HG03175 (cell line): ENCODE results near the gene TOR4A.

Experiments used
- ATAC-seq: cut with Tn5 transposase; IDR thresholded peaks from one replicate; pipeline ENCODE4 v1.9.1; 2021; ENCODE audit warnings: mild to moderate bottlenecking, moderate library complexity; ENCODE audit not compliant: unreplicated experiment

TOR4A gene

DNA sequence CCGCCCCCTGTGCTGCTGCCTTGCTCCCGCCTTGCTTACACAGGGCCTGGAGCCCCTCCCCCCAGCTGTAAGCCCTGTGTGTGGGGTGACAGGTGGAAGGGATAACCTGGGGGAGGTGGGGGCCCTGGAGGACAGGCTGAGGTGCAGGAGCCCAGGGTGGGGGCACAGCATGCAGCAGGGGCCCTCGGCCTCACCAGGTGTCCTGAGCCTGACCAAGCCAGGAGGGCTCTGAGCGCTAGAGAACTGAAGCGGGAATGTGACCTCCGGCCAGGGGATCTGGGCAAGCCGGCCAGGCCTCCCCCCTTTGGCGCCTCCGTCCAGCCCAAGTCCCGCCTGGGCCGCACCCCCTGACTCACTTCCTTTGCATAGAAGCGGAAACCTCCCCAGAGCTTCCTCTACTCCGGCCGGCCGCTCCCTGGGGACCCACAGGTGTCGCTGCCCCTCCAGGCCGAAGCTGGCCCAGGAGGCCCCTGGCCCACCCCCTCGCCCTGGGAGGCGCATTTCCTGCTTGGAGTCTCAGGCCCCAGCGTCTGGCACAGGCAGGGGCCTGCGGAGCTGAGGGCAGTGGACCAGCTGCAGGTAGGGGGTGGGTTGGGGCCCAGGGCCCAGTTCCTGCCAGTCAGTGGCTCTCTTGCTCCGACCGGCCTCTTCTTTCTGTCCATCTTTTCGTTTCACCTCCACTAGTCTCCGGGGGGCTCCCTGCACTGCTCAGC is at the start of gene TOR4A:
Gene TOR4A, plus strand, starts transcription at position 398 of the 713 bp plus-strand sequence. CDS start 964 bp downstream, outside the sequence.
- peak; percentile 81 for ATAC-seq

DNA sequence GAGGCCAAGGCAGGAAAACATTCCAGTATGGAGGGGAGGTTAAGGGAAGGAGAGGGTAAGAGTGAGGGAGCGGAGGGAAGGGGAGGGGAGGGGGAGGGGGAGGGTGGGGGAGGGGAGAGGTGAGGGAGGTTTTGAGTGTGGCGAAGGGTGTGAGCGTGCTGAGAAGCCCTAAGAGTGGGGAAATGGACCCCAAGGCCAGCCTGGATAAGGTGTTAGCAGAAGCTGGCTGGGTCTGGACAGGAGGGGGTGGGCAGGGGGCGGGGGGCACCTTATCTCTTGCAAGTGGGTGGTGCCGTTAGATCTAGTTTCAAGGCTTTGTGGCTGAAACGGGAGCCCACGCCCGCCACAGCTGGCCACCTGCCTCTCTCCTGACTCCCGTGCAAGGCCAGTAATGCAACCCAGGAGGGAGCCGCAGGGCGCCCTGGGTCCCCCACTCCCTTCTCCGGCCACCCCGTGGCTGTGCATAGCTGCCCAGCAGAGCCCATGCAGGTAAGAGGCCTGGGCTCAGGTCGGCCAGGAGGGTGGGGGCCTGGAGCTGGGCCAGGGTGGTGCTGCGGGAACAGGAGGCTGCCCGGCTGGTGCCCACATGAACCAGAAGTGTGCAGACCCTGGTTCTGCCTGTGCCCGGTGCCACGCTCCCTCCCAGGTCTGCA is 49.5 kb upstream of the TOR4A start:
- no peak for ATAC-seq

DNA sequence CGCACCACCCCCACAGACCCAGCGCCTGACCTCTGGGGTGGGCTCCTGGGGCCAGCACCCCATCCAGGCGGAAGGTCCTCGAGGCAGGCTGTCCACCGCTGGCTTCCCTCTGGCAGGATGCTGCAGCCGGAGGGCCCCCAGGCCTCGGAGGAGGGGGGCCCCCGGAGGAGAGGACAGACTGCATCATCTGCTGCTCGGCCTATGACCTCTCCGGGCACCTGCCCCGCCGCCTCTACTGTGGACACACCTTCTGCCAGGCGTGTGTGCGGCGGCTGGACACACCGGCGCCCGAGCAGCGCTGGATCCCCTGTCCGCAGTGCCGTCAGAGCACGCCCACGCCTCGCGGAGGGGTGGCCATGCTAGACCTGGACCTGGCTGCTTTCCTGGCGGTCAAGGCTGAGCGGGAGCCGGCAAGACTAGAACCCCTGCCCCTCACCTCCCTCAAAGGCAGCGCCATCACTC is 49.0 kb upstream of the TOR4A start:
- no peak for ATAC-seq

GRCh38 chr9:137228968-137229896 is 48.3 kb upstream of the TOR4A start:
- ATAC-seq = no peak

DNA sequence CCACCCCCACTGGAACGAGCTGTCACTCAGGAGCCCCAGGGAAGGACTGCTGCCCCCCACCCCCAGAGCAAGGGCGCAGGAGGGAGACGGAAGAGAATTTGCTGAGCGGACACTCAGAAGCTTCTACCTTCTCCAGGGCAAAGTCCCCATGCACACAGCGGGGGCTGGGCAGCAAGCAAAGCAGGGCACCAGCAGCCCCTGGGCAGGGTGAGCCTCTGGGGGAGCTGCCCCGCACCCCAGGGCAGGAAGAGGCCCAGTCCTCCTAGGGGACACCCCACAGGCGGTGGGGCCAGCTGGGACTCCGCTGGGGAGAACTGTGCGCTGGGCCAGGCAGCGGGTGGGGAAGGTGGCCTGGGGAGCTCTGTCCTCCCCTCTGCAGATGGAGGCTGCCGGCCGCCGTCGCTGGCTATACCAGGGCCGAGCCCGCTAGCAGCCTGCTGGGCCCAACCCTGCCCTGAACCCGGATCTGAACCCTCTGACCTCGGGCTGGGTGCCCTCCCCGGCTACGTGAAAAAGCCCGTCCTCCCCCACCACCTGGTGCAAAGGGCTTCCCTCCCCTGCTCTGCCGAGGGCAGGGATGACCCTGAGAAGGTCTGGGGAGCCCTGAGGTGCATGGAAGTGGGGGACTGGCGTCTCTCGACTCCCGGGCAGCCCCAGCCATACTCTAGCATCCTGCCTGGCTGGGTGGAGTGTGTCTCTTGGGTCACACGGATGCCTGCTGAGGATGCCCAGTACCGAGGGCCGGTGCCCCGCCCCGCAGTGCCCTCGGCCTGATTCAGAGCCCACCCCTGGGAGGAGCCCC is 47.4 kb upstream of the TOR4A start:
- no peak for ATAC-seq

GRCh38 chr9:137230705-137231371 is 46.7 kb upstream of the TOR4A start, which contains the start of gene SLC34A3:
SLC34A3 (plus strand) TSS chr9:137230901; CDS start chr9:137231703, 802 bp downstream.
- ATAC-seq = no peak

DNA sequence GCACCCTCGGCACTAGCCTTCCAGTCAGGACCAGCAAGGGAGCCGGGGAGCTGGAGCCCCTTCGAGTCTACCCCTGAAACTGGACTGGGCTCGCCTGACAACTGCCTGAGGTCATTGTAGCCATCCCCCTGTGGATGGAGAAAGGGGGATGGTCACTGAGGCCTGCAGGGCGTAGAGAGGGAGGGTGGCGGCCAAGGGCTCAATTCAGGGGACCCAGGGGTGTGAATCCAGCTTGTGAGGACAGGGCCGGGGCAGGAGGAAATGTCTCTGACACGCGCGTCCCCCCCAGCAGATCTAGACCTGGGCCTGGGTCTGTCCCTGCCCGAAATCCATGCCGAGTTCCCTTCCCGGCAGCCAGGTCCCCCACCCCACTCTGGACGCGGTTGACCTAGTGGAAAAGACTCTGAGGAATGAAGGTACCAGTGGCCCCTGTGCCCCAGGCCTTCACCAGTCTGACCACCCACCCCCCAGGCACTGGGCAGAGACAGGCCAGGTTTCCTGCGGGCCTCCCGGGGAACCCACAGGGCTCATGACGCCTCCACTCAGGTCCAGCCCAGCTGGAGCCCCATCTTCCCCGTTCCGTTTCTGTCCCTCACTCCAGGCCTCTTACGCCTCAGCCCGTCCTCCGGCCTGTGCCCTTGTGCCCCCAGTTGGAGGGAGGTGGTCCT is 46.0 kb upstream of the TOR4A start:
- no peak for ATAC-seq

DNA sequence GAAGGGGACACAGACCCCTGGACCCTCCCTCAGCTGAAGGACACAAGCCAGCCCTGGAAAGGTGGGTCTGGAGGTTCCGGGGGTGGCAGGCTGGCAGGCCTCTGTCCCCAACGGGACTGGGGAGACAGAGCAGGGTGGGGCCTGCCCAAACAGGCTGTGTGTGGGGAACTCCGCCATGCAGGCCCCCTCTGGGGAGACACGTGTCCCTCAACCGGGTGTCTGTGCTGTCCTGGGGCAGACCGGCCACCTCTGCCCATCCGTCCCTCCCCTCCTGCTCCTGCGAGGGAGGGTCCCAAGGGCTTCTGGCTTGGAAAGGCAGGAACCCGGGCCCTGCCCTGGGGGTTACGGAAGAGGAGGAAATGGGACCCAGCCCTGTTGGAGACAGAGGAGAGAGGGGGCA is 45.4 kb upstream of the TOR4A start:
- ATAC-seq = no peak

- no peak for ATAC-seq
Observed at GRCh38 chr9:137232510-137232909, 45.0 kb upstream of the TOR4A start.

GRCh38 chr9:137233143-137233980 is 44.2 kb upstream of the TOR4A start:
- no peak for ATAC-seq

- no peak for ATAC-seq
Observed at GRCh38 chr9:137234055-137234697, 43.4 kb upstream of the TOR4A start.

DNA sequence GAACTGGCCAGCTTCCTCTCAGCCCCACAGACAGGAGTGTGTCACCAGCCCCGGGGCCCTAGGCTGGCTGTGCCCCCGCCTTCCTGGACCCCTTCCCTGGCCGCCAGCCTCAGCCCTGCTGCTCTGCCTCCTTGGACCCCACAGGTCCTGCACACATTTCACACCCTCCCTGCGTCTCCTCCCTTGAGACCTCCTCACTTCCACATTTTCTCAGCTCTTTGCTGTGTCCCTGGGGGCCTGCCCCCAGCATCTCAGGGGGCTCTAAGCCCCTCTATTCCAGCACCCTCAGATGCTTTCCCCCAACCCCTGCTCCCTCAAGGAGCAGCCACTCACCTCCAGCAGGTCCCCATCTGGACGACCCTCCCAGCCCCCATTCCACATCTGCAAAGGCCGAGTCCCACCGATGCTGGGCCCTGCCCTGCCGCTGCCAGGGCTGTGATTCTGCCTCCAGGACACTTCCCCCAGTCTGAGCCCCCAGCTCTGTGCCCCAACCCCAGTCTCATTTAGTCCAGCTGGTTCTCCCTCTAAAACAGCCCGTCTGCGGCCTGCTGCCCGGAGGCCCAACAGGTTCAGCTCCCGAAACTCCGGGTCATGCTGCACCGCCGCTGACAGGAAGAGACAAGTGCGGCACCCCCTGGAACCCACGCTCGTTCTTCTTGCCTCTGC is 42.6 kb upstream of the TOR4A start:
- ATAC-seq = no peak

DNA sequence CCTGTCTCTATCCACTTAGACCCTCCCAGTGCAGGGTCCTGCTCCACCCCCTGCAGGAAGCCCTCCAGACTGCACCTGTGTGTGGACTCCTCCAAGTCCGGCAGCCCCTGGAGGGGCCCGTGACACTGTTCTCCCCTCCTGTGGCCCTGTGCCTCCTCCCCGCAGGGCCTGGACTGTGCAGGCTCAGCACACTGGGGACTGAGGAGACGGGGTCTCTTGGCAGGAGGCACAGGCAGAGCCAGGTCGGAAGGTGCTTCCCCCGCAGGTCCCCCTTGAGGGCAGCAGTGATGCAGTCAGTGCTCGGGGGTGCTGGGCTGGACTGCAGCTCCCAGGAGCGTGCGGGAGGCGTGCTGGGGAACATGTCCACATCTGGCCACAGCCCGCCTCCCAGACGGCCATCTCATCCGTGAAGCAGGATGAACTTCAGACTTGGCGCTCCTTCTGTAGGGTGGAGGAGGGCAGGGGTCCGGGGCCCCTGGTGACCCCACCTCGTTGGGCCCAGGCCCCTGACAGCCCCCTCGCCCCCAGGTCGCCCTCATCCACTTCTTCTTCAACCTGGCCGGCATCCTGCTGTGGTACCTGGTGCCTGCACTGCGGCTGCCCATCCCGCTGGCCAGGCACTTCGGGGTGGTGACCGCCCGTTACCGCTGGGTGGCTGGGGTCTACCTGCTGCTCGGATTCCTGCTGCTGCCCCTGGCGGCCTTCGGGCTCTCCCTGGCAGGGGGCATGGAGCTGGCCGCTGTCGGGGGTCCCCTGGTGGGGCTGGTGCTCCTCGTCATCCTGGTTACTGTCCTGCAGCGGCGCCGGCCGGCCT is 41.9 kb upstream of the TOR4A start:
- ATAC-seq = no peak

- peak; percentile 20 for ATAC-seq
Observed at GRCh38 chr9:137236238-137236935, 41.1 kb upstream of the TOR4A start.

- no peak for ATAC-seq
Observed at GRCh38 chr9:137236936-137237421, 40.5 kb upstream of the TOR4A start.
